Uterus (tissue), 4 donors: Measurements from ENCODE around the gene GOLPH3L. TPM values are rescaled to one million over a fixed set of nuclear protein-coding genes. Genes with fewer than 3 reads are reported as not detected.
"Not testable (repeated sequence)": the region's sequence is repeated elsewhere in the genome, so short reads cannot be mapped to it uniquely, and the experiment has no call there.

Source experiments
- DNase-seq, 2 donors: peaks; one replicate each; pipeline ENCODE4 v3.0.0-alpha.2; 2019 to 2020
- H3K27ac ChIP-seq, 2 donors: fragments of 200-600 bp; sonication (generic); 1 replicate in 1 of 2; 2 replicates in 1 of 2; pipeline ENCODE4 v1.5.1; 2016 to 2018
- H3K27me3 ChIP-seq, 2 donors: fragments of 200-600 bp; sonication (generic); one replicate each; pipeline ENCODE4 v1.5.1; 2018 to 2019; ENCODE audit warnings: control low read depth in 1 of 2
- H3K36me3 ChIP-seq, 2 donors: fragments of 200-600 bp; sonication (generic); one replicate each; pipeline ENCODE4 v1.5.1; 2019; ENCODE audit warnings: control low read depth in 1 of 2
- H3K4me1 ChIP-seq, 2 donors: fragments of 200-600 bp; sonication (generic); one replicate each; pipeline ENCODE4 v1.5.1; 2018 to 2019; ENCODE audit warnings: control low read depth in 1 of 2
- H3K4me3 ChIP-seq, 2 donors: fragments of 200-600 bp; sonication (generic); 1 replicate in 1 of 2; 2 replicates in 1 of 2; pipeline ENCODE4 v1.5.1; 2018 to 2019; ENCODE audit warnings: mild to moderate bottlenecking in 1 of 2
- H3K9me3 ChIP-seq, 2 donors: fragments of 200-600 bp; sonication (generic); one replicate each; pipeline ENCODE4 v1.5.1; 2019; ENCODE audit warnings: control low read depth in 1 of 2
- CTCF ChIP-seq, 4 experiments: fragments of 200-600 bp in 2 of 4; fragments of 450-650 bp in 2 of 4; sonication (generic) in 2 of 4; IDR thresholded peaks; one replicate each; pipeline ENCODE4 v1.5.1; 2016 to 2019; ENCODE audit warnings: antibody characterized with exemption in 4 of 4, mild to moderate bottlenecking in 2 of 4, moderate library complexity in 1 of 4
- POLR2A ChIP-seq, 2 donors: fragments of 450-650 bp; IDR thresholded peaks; one replicate each; pipeline ENCODE4 v1.6.1; 2016; ENCODE audit warnings: antibody characterized with exemption in 2 of 2, mild to moderate bottlenecking in 1 of 2, moderate library complexity in 1 of 2
- intact Hi-C: fragments of 100-400 bp; cut with DNase I; formaldehyde crosslinking; loops from one replicate; pipeline ENCODE4 v1.15.1; 2023; ENCODE audit warnings: low total_unique reads
- total RNA-seq, 4 donors: library from RNA; depleted of rRNA in 3 of 4; stranded (reverse); fragments of >200 nt in 3 of 4; gene quantifications; one replicate each; pipeline versions ENCODE4 v1.1.0 to v1.2.4, GENCODE V29; 2014 to 2023
- donor health status: DM: yes; HTN: yes; CAD: no.

GOLPH3L gene
- total RNA-seq, 4 donors from 2014 or later: 10.6 to 31.5 (median 21.3) TPM

DNA sequence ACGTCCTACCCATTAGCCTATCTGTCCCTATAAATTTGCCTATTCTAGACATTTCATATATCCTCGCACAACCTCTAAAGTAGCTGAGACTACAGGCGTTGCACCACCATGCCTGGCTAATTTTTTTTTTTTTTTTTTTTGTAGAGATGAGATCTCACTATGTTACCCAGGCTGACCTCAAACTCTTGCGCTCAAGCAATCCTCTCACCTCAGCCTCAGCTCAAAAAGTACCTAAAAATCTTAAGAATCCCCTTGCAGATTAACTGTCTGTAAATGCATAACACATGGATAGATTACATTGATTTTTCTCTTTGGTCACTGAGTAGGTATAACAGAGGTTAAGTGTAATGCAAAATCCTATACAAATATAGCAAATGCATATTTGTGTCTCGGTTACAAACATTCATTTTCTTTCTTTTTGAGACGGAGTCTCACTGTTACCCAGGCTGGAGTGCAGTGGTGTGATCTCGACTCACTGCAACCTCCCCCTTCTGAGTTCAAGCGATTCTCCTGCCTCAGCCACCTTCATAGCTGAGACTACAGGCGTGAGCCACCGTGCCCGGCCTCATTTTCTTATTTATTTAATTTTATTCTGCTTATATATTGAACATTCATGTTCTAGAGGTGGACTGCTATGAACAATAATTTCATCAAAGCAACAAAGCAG lies 21.4 kb upstream of the GOLPH3L start:
- Histone ChIP-seq H3K27me3 (no peaks in the 10 kb centered on the region), H3K4me3 (no peak overlapping the region), H3K36me3 (no peaks in the 10 kb centered on the region), H3K4me1 (no peaks in the 10 kb centered on the region), H3K9me3 (no peaks in the 10 kb centered on the region), H3K27ac (no peak overlapping the region)
- no peak for DNase-seq
- no peak for TF ChIP-seq POLR2A (IDR thresholded peaks at IDR 0.05)
- TF ChIP-seq CTCF (IDR thresholded peaks at IDR 0.05): no peak
- intact Hi-C loops: no loop called here

DNA sequence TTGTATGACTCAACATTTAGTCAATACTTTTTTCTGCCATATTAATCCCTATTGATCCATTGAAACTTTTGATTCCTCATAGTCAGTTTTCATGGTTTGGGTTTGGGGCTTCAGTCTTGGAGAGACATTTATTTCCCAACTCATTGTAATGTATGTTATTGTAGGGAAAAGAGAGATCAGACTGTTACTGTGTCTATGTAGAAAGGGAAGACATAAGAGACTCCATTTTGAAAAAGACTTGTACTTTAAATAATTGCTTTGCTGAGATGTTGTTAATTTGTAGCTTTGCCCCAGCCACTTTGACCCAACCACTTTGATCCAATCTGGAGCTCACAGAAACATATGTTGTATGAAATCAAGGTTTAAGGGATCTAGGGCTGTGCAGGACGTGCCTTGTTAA lies 12.1 kb upstream of the GOLPH3L start:
- DNase-seq, intact Hi-C loops, H3K27ac ChIP-seq, H3K4me3 ChIP-seq, H3K36me3 ChIP-seq, H3K4me1 ChIP-seq, H3K27me3 ChIP-seq, H3K9me3 ChIP-seq: not testable (repeated sequence)

DNA sequence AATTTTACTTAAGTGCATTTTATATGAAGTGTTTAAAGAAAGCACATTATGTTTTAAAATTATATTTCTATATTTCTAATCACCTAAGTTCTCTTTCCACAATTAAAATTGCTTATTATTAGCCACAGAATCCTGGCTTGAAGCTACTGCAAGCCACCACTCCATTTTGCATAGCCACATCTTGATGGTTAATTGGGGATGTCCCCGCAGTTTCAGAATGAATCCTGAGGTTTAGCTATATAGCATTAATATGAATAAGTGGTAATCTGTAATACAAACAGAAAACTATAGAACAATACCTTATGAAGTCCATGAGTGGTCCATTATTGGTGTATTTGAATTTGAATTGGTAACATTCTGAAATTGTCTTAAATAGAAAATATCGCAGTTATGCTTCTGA lies 11.6 kb upstream of the GOLPH3L start:
- intact Hi-C loops: no loop called here

DNA sequence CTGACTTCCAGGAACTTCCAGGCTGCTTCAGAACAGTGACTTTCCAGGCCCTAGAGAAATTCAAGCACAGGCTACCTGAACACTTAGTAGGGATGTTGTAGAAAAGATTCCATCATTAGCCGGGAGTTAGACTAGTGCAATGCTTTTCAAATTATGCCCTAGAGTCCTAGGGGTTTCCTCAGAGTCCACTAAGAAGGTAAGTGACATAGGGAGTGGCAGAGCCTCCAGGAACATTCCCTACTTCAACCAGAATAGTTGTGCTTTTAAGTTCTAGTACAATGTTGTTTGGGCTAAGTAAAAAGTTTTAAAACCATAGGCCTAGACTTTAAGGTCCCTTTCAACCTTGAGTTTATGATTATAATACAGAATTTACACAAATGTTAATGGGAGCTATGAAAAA lies 9.1 kb upstream of the GOLPH3L start:
- H3K4me1 ChIP-seq: no peaks in the 10 kb centered on the region
- H3K27me3 ChIP-seq: no peaks in the 10 kb centered on the region
- no peaks in the 10 kb centered on the region for H3K9me3 ChIP-seq
- no peak overlapping the region for H3K4me3 ChIP-seq
- DNase-seq: no peak
- no peaks in the 10 kb centered on the region for H3K36me3 ChIP-seq
- intact Hi-C loops: no loop called here
- no peak overlapping the region for H3K27ac ChIP-seq
- TF ChIP-seq POLR2A (IDR thresholded peaks at IDR 0.05) (no peak), CTCF (IDR thresholded peaks at IDR 0.05) (no peak)

More for the DNA sequence above, 11.6 kb upstream of the GOLPH3L start:
- DNase-seq: no peak
- Histone ChIP-seq H3K4me3 (no peak overlapping the region), H3K27ac (no peak overlapping the region), H3K4me1 (no peaks in the 10 kb centered on the region), H3K9me3 (no peaks in the 10 kb centered on the region), H3K27me3 (no peaks in the 10 kb centered on the region), H3K36me3 (no peaks in the 10 kb centered on the region)
- TF ChIP-seq POLR2A (IDR thresholded peaks at IDR 0.05) (no peak), CTCF (IDR thresholded peaks at IDR 0.05) (no peak)

DNA sequence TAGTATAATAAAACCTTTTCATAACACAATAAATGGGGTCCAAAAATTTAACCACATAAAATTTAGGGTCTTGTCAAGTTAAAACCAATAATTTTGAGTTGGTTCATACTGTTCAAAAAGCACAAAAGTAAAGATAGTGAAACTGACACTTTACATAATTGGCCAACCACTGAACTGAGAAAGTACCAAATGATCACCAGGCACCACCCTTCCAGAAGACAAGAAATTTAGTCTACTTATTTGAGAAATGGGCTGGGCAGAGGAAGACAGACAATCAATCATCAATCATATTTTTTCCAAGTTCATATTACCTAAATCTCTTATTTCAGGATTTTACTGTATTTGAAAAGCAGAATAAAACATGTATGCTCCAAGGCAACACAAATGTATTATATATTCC lies 6.5 kb upstream of the GOLPH3L start:
- no peak overlapping the region for H3K27ac ChIP-seq
- no peak overlapping the region for H3K4me3 ChIP-seq
- H3K27me3 ChIP-seq: no peaks in the 10 kb centered on the region
- no peaks in the 10 kb centered on the region for H3K4me1 ChIP-seq
- H3K36me3 ChIP-seq: no peaks in the 10 kb centered on the region
- TF ChIP-seq POLR2A (IDR thresholded peaks at IDR 0.05) (no peak), CTCF (IDR thresholded peaks at IDR 0.05) (no peak)
- DNase-seq: no peak
- intact Hi-C loops: no loop called here
- no peaks in the 10 kb centered on the region for H3K9me3 ChIP-seq

DNA sequence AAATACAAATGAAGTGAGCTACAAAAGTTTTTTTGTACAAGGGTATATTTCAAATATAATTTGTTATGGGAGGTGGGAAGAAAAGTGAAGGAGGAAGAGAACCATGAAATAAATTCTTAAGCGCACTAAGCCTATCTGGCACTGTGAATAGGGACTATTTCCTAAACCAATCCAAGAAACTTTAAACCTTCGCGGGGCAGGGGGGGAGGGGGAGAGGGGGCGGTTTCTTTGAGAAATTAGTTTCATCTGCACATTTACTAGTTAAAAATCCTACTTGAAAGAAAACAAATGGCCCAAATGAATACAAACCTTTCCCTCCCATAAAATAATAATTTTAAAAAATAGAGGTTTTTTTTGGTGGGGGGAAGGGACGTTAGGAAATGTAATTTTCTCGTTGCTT lies 364 bp downstream of the GOLPH3L start:
- H3K36me3 ChIP-seq: no peaks in the 10 kb centered on the region
- intact Hi-C loops: no loop called here
- no peaks in the 10 kb centered on the region for H3K4me1 ChIP-seq
- no peaks in the 10 kb centered on the region for H3K27me3 ChIP-seq
- peak overlapping the region; percentile 75 to 79 for H3K27ac ChIP-seq
- DNase-seq: no peak
- TF ChIP-seq CTCF (IDR thresholded peaks at IDR 0.05) (no peak), POLR2A (IDR thresholded peaks at IDR 0.05) (no peak)
- H3K4me3 ChIP-seq: peak overlapping the region; percentile 62 to 72
- H3K9me3 ChIP-seq: no peaks in the 10 kb centered on the region
